Stimulated activated CD4-positive, alpha-beta T cell treated with anti-CD3 and anti-CD28 coated beads, TNF-alpha, amount 100 ng/mL, for 48 hours (primary cell): ENCODE data around the gene ESRRA.
A peak's percentile ranks its signal among the peaks of the same experiment; 100 is the strongest.

ENCODE experiments used
- DNase-seq, 3 donors: peaks; one replicate each; pipeline ENCODE4 v3.0.0-alpha.2; 2020; ENCODE audit warnings: low read depth in 3 of 3

ESRRA gene

DNA sequence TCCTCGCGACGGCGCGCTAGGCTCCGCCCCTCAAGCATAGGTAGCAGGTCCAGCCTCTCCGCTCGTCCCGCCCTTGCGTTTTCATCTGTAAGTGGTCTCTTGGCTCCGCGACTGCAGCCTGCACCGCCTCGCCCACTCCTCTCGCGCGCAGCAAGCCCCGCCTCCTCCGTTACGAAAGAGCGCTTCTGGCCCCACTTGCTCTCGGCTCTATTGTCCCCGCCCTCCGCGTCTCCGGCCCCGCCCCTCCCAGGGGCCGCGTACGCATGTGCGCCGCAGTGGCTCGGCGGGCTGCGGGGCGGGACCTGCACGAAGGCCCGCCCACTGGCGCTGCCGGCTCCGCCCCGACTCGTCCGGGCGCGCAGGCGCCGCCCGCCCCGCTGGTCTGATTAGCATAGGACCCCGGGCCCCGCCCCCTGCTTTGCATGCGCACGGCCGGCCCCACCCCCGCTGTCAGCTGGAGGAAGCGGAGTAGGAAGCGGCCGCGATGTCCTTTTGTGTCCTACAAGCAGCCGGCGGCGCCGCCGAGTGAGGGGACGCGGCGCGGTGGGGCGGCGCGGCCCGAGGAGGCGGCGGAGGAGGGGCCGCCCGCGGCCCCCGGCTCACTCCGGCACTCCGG, at the start of gene ESRRA:
ESRRA (plus strand) TSS at position 450 of the 616 bp plus-strand sequence. CDS start 1,656 bp downstream, outside the sequence.
- DNase-seq, result peak; percentile 99 to 100 (median 100)

DNA sequence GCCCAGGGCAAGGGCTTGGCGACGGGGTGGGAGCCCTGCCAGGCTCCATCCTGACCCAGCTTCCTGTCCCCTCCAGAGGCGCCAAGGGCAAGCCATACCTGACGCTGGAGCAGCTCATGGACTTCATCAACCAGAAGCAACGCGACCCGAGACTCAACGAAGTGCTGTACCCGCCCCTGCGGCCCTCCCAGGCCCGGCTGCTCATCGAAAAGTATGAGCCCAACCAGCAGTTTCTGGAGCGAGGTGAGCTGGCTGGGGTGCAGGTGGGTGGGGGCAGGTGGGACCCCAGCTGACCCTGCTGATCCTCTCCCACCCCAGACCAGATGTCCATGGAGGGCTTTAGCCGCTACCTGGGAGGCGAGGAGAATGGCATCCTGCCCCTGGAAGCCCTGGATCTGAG, 49.0 kb upstream of the ESRRA start:
- DNase-seq, result no peak

GRCh38 chr11:64258356-64258755, 47.0 kb upstream of the ESRRA start:
- DNase-seq, result no peak

DNA sequence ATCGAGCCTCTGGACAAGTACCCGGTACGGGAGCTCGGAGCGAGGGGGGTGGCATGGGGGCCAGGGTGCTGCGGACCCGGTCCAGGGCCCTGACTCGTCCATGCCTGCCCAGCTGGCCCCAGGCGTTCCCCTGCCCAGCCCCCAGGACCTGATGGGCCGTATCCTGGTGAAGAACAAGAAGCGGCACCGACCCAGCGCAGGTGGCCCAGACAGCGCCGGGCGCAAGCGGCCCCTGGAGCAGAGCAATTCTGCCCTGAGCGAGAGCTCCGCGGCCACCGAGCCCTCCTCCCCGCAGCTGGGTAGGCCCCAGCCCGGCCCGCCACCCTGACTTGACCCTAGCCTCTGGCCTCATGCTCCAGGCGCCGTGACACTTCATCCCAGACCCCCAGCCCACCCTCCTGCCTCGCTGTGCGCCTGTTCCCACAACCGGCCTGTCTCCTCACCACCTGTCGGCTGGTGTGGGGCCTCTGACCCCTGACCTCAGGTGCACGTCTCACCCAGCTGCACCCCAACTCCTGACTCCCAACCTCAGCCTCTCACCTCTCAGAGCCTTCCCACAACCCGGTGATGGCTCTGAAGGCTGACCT, 46.3 kb upstream of the ESRRA start:
- DNase-seq, result no peak

DNA sequence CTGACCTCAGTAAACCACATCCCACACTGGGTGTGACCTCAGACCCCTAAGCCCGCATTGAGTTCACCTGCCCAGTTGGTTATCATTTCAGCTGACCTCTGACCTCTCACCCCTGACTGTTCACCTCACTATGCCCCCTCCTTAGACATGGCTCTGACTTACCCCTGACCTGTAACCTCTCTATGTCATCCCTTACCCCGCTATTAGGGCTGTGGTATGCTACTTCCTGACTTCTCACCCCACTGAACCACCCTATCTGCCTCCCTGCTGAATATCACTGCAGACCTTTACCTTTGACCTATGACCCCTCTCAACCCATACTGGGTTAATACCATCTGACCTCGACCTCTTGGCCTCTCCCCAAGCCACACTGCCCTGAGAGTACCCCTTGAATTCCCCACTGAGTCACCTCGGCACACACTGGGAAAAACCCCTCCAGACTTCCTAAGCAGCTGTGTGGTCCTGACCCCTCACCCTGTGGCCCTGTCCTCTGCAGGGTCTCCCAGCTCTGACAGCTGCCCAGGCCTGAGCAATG, 45.7 kb upstream of the ESRRA start:
- DNase-seq, result no peak

- no peak for DNase-seq
Measured at GRCh38 chr11:64260147-64260708, 45.1 kb upstream of the ESRRA start.

GRCh38 chr11:64261556-64262080, 43.7 kb upstream of the ESRRA start:
- DNase-seq, result no peak

- DNase-seq, result no peak
Measured at GRCh38 chr11:64262271-64263002, 42.9 kb upstream of the ESRRA start.

GRCh38 chr11:64263021-64263946, 42.0 kb upstream of the ESRRA start:
- DNase-seq, result no peak

DNA sequence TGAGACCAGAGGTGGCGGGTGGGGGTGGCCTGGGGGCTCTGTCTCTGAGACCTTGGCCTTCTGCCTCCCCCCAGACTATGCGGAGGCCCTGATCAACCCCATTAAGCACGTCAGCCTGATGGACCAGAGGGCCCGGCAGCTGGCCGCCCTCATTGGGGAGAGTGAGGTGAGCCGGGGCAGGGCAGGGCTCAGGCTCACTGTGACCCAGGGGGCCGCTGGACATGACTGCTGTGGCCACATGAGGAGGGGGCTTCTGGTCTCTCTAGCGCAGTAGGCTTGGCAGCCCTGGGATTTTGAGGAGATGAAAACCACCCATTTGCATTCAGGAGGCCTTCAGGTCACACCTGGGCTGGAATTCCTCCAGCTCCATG, 41.4 kb upstream of the ESRRA start:
- no peak for DNase-seq

DNA sequence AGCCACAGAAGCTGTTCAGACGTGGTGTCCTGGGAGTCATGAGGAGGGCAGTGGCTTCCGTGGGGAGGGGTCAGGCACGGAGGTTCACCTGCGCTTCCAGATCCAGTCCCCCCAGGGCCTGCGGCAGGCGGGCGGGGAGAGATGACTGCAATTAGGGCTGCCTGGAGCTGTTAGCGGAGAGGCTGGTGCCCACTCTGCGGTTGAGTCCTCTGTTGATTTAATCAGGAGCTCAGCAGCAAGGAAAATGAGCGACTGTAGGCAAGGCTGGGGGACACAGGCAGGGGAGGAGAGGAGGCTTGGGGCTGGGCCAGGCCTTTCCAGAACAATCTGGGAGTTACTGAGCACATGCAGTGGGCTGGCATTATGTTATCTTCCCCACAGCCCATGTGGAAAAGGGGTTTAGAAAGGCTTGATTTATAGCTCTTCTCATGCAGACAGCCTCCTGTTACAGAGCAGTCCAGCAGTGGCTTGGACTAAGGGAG, 40.9 kb upstream of the ESRRA start:
- DNase-seq, result no peak

DNA sequence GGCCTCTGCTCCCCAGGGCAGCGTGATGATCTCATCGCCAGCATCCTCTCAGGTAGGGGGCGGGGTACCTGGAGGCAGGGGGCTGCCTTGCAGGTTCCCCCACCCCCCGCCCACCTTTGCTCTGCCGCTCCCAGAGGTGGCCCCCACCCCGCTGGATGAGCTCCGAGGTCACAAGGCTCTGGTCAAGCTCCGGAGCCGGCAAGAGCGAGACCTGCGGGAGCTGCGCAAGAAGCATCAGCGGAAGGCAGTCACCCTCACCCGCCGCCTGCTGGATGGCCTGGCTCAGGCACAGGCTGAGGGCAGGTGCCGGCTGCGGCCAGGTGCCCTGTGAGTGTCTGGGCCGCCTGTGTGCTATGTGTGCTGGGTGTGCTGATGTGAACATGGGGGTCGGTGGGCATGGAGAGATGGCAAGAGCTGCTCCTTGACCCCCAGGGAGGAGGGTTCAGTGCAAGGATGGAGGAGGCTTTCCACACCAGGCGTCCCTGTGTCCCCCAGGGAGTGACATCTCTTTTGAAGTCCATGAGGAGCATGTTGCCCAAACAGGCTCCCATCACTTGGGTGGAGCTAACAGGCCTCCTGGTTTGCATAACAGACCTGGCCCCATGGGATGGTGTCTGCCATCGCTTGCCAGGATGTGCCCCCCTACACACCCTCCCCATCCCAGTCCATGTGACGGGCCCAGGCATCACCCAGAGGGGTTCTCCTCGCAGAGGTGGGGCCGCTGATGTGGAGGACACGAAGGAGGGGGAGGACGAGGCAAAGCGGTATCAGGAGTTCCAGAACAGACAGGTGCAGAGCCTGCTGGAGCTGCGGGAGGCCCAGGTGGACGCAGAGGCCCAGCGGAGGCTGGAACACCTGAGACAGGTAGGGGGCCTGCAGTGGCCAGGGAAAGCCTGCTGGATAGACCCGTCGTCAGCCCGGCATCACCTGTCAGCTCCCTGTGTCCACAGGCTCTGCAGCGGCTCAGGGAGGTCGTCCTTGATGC, 39.9 kb upstream of the ESRRA start:
- DNase-seq, result no peak

DNA sequence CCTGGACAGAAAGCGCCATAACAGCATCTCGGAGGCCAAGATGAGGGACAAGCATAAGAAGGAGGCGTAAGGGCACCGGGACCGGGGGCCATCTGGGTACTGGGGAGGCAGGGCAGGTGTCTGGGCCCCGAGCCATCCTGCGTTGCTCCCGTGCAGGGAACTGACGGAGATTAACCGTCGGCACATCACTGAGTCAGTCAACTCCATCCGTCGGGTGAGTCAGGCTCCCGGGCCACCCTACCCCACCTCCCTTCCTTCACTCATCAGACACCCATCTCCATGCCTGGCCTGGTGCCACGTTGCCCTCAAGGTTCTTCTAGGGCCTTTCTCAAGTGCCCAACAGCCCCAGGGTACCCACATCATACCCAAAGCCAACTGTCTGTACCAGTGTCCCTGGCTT, 39.0 kb upstream of the ESRRA start:
- DNase-seq, result no peak

- DNase-seq, result no peak
Measured at GRCh38 chr11:64267207-64267945, 37.9 kb upstream of the ESRRA start.

DNA sequence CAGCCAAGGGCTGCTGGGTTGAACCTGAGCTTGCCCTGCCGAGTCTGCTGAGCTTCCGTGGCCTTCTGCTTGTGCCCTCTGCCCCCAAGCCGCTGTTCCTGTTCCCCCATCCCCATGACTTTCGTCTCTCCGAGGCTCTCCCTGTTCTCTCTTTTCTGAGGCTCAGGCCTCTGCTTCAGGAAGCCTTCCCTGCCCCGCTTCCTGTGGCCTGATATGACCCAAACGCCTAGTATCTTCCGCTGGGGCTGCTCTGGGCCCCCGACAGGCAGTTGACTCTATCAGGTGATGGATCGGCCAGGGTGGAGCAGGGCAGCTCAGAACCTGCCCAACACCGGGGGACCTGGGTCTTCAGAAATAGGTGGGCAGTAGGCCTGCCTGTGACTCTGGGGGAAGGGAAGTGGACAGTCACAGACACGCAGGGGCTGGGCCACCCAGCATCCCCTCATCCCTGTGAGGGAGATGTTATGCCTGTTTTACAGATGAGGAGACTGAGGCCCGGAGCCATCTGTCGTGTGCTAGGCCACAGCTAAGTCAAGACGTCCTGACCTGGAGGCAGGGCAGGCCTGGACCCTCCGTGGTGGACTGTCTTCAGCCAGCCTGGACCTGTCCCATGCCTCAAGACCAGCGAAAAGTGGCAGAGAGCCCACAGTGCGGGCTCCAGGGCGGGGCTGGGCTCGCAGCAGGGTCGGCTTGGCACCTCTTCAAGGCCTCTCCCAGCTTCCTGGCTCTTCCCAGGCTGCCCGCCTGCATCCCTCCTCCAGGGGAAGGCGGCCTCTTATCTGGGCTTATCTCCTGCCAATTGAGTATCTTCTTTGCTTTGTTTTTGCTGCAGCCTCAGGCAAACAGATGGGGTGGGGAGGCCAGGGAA, 37.1 kb upstream of the ESRRA start:
- no peak for DNase-seq

- DNase-seq, result no peak
Measured at GRCh38 chr11:64268893-64269539, 36.3 kb upstream of the ESRRA start.

DNA sequence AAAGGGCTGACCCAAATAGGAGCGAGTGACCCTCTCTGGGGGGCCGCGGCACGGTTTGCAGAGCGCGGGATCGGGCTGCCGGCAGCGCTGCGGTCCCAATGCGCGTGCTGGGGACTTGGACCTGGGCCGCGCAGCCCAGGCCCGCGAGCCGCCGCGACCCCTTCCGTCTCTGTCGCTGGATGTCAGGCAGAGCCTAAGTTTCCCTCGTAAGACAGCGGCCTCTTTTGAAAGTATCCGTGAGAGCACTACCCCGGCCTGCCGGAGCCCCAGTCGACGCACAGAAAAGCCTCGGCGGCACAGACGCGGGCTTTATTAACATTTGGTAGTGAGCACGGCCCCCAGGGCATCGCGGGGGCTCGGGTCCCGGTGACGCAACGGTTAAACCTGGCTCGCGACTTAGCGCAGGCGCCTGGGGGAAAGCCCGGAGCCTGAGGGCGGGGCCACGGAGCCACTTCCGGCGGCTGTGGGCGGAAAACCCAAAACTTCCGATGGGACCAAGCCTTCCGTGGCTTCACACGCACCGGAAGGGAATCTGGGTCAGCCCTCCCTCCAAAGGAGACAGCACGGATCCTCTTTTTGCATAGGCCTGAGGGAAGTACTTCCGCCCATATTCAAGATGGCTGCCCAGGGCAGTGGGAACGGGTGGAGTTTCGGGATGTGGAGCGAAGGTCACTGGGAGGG, 35.6 kb upstream of the ESRRA start:
- peak; percentile 94 to 96 (median 95) for DNase-seq
